HK-2 (cell line): ENCODE results near the gene SORT1.

Experiments used
- DNase-seq: peaks from one replicate; pipeline ENCODE4 v3.0.0-alpha.2; 2018; ENCODE audit not compliant: unreplicated experiment

Gene SORT1

GRCh38 chr1:109261578-109261977, 136.1 kb downstream of the SORT1 start:
- DNase-seq, result no peak

- no peak for DNase-seq
These were observed 136.7 kb downstream of the SORT1 start for GRCh38 chr1:109261006-109261405.

GRCh38 chr1:109259674-109260557, 137.8 kb downstream of the SORT1 start:
- DNase-seq, result no peak
